HS-27A (cell line): Measurements from ENCODE around the gene MUSTN1.
A peak's percentile ranks its signal among the peaks of the same experiment; 100 is the strongest.

Experiments used
- DNase-seq: peaks from one replicate; pipeline ENCODE4 v3.0.0-alpha.2; 2012; ENCODE audit warnings: low read depth, missing footprints

MUSTN1 gene

DNA sequence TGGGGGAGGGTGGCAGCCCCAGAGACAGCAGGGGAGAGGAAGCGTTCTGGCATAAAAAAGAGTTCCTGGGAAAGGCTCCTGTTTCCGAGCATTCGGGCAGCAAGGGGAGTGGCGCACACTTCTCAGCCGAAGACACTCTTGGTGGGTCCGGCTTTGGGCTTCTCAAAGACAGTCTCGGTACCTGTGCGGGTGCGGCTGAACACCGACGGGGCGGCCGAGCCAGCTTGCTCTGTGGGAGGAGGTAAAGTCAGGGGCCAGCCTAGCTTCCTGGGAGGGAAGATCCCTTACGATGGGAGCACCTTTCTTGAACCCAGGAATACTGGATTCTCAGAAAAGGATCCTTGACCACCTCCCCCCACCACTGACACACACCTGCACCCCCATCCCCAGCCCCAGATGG is 1.6 kb downstream of the MUSTN1 start:
- DNase-seq = no peak

GRCh38 chr3:52831500-52832301 is 3.1 kb downstream of the MUSTN1 start:
- peak; percentile 85 for DNase-seq

GRCh38 chr3:52830535-52831258 is 4.1 kb downstream of the MUSTN1 start, which contains the start of gene ITIH4:
ITIH4 (minus strand) TSS chr3:52830672; CDS start chr3:52830642, 30 bp downstream.
- no peak for DNase-seq

DNA sequence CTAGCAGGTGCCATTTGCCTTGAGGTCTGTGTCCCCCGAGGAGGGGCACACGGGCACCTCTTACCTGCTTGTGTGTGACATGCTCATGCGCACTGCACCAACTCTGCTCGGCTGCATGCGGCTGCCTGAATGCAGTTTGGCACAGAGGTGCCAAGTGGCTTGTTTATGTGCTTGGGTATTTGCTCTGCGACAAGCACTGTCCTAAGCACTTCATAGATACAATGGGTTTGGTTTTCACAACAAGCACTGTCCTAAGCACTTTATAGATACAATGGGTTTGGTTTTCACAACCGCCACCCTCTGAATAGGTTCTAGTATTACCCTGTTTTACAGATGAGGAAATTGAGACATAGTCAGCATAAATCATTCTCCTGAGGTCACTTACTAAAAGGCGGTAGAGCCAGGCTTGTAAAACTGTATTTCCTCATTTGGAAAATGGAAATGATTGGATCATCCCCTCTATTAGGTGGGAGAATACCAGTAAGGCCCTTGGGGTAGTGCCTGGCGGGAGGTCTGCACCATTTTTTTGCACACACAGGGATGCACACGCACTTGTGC is 4.8 kb downstream of the MUSTN1 start:
- no peak for DNase-seq

GRCh38 chr3:52829482-52829881 is 5.3 kb downstream of the MUSTN1 start:
- DNase-seq = no peak

GRCh38 chr3:52827866-52828376 is 6.9 kb downstream of the MUSTN1 start:
- DNase-seq = no peak

- no peak for DNase-seq
Observed at GRCh38 chr3:52827441-52827840, 7.4 kb downstream of the MUSTN1 start.

DNA sequence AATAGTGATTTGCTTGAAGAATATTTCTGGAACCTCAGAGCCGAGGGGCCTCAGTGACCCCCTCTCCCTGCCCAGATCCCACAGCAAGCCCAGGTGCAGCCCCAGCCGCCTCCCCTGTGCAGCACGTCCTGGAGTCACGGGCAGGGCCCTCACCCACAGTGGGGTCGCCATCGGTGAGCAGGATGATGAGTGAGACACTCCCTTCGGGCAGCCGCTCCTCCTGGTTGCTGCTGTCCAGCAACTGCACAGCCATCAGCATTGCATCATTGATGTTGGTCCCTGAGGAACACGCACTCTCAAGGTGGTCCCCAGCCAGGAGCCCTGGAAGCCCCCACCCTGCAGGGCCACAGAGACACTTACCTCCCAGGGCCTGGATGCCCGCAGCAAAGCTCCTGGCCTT is 10.8 kb downstream of the MUSTN1 start:
- no peak for DNase-seq

DNA sequence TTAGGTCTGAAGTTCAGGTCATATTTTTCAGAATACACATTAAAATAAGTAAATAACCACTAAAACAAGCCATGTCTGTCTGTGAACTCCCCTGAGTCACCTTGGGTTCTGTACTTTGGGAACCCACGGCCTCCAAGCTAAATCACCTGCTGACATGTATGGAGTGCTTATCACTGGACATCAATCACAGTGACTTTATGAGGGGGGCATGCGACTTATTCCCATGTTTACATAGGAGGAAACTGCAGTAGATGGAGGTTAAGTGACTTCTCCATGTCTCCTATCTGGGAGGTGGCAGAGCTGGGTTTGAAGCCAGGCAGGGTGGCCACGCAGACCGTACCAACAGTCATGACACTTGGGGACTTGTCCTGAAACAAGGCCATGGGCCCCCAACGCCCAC is 12.5 kb downstream of the MUSTN1 start:
- no peak for DNase-seq

- no peak for DNase-seq
Observed at GRCh38 chr3:52820736-52821135, 14.1 kb downstream of the MUSTN1 start.

DNA sequence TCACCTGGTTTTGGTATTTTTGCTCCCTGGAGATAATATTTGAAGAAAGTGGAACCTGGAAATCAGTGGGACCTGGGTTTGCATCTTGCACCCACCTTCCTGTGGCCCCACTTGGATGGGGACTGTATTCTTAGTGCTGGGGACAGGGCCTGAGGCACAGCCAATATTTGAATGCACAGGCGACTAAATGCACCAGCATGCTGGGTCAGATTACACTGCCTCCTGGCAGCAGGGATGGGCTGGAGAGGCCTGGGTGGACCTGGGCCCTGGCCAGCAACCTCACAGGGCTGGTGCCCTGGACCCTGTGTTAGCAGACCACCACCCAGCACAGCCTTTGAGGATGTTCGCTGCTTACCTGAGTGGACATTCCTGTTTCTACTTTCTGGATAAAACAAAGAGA is 14.9 kb downstream of the MUSTN1 start:
- no peak for DNase-seq

GRCh38 chr3:52817860-52818259 is 17.0 kb downstream of the MUSTN1 start:
- DNase-seq = no peak

DNA sequence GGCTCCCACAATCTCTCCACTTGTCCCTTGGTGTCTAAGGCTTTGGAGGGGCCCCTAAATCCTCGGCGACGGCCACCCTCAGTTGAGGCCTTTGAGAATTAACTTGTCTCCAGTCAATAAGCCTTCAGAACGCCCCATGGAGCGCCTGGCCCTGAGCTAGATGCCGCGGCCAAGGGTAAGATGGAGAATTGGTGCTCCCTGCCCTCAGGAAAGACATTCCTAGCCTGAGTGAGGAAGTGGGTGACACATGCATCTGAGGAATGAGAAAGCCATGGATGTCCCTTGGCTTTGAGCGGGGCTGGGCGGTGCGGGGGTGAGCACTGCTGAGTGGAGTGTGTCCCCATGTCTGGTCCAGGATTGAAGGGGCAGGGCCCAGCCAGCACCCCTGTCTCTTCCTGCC is 17.6 kb downstream of the MUSTN1 start:
- no peak for DNase-seq

DNA sequence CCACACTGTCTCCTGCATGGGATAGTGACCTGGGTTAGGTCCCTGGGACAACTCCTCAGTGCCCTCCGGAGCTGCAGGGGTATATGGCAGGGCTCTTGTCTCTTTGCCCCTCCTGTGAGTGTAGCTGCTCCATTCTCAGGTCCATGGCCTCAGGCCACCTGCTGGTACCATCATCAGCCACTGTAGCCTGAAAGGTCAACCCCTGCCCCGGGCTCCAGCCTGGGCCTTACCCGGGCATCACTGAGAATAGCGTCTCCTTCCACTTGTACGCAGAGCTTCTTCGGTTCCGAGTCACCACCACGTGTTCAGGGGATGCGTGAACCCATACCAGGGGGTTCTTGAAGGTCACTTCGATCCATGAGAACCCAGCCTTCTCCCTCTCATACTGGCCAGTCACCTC is 18.2 kb downstream of the MUSTN1 start:
- DNase-seq = no peak

DNA sequence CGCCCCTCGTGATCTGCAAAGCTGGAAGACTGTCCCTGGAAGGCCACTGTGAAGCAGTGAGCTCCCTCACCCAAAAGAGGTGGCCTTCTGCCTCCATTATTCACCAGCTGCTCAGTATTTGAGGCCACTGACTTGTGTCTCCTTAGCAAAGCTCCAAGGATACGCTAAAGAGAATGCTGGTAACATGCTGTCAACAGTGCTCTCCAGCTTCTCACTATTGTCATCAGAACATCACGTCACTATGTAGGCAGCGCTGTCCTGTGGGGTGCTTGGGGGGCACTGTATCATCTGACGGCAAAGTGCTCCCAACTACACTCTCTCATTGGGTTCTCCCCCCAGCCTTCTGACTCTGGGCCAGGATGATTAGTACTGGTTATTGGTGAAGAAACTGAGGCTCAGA is 18.6 kb downstream of the MUSTN1 start:
- DNase-seq = no peak

DNA sequence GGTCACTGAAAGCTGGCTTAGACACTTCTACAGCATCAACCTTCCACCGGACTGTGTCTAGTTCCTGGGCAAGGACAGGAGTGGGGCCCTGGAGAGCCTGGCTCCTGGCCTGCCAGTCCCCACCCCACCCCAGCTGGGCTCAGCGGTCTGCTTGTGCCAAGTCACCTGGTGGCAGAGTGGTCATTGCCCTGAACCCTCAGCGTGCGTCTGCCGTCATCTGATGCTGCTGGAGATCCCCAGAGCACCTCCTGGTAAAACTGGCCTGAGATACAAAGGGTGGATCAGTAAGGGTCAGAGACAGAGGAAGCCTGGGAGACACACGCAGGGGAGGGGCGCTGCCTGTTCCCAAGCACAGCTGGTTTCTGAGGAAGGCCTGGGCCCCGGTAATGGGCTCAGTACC is 21.0 kb downstream of the MUSTN1 start:
- DNase-seq = no peak

DNA sequence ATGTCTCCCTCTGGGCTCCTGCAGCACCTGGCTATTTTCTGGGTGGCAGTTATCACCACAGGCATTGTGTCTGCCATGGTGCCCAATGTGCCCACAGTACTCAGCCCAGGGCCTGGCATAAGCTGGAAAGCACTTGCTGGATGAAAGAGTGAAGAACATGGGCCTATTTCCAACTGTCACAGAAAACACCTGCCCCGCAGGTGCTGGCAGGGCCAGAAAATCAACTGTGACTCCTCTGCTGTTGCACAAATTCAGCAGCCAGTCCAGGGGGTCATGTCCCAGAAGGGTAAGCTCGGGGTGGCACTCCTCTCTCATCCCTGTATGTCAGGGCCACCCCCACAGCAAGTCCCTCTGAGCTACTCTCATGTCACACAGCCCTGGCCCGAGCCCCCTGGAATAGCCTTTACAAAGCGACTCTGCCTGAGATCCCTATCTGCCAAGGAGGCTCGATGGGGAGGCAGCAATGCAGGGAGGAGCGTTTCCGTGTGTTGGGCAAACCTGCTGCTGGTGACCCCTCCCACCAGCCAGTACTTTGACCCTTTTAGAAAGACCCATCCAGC is 23.3 kb downstream of the MUSTN1 start:
- no peak for DNase-seq

DNA sequence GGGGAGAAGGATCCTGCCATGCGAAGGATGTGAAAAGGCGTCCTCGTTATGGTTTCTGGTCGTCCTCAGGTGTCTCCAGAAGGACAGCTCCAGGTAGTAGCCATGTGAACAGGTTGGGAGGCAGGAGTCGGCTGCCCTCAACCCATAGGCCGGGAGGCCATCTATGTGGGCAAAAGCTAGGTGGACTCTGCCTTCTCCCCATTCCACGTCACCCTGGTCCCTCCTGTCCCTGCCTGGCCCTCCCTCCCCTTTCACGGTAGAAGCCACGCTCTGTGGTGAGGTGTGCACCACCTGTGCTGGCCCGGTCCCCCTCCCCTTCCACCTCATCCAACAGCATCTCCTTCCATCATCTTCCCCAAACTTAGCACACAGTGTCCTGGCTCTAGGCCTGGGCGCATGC is 23.9 kb downstream of the MUSTN1 start:
- DNase-seq = no peak

- no peak for DNase-seq
Observed at GRCh38 chr3:52809662-52810377, 25.0 kb downstream of the MUSTN1 start.

- DNase-seq = no peak
Observed at GRCh38 chr3:52809149-52809548, 25.7 kb downstream of the MUSTN1 start.

DNA sequence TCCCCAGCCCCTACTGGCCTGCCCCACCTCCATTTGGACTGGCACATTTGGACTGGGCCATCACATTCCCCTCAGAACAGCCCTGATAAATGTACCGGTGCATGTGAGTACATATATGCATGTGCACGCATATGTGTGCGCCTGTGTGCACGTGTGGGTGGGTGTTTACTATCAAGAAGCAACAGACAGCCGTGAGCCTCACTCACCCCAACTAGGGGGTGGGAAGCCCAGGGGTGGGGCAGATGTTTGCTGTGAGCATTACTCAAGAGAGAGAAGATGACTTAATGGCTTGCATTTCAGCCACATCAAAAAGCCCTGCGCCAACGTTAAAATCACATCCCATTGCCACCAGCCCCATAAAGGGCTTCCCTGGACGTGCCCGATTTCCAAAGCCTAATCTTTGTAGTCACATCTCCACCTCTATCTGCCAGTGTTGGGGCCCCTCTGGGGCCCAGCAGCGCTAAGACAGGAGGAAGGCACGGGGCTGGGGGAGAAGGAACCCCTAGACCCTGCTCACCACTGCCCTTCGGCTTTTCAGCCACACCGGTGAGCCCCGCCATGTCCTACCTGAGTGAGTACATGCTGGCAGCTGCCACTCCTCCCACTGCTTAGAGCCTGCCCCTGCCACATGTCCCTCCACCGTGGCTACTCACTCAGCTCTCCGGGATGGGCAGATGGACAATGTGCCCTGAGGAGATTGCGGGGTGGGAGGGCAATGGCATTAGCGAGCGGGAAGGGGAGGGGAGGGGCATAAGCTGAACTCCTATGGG is 29.4 kb downstream of the MUSTN1 start:
- no peak for DNase-seq
